RWPE2 (cell line): ENCODE results near the gene FOSL1.

ENCODE experiments used
- ATAC-seq: fragments of 200-7000 bp; cut with Tn5 transposase; 3 replicates; pipeline ENCODE4 v1.9.1; 2021; ENCODE audit warnings: low read depth
- DNase-seq: peaks from one replicate; pipeline ENCODE4 v3.0.0-alpha.2; 2020; ENCODE audit warnings: low spot score
- H3K27ac ChIP-seq: fragments of 450-650 bp; 2 replicates; pipeline ENCODE4 v1.5.1; 2017; ENCODE audit warnings: mild to moderate bottlenecking; ENCODE audit not compliant: poor library complexity, severe bottlenecking
- H3K27me3 ChIP-seq: fragments of 250-450 bp; sonication (Bioruptor Pico); 2 replicates; pipeline ENCODE4 v1.5.1; 2021; ENCODE audit warnings: mild to moderate bottlenecking, moderate library complexity; ENCODE audit not compliant: insufficient read depth, poor library complexity, severe bottlenecking
- H3K36me3 ChIP-seq: fragments of 250-450 bp; sonication (Bioruptor Pico); 2 replicates; pipeline ENCODE4 v1.5.1; 2020; ENCODE audit warnings: low read depth, mild to moderate bottlenecking, moderate library complexity
- H3K4me1 ChIP-seq: fragments of 250-450 bp; sonication (Bioruptor Pico); 2 replicates; pipeline ENCODE4 v1.5.1; 2021; ENCODE audit warnings: mild to moderate bottlenecking, moderate library complexity; ENCODE audit not compliant: insufficient read depth, poor library complexity, severe bottlenecking
- H3K4me3 ChIP-seq: fragments of 250-450 bp; sonication (Bioruptor Pico); 2 replicates; pipeline ENCODE4 v1.5.1; 2021; ENCODE audit warnings: mild to moderate bottlenecking, moderate library complexity; ENCODE audit not compliant: severe bottlenecking
- H3K9me3 ChIP-seq: fragments of 250-450 bp; sonication (Bioruptor Pico); 2 replicates; pipeline ENCODE4 v1.5.1; 2021; ENCODE audit warnings: mild to moderate bottlenecking, moderate library complexity; ENCODE audit not compliant: severe bottlenecking
- TF ChIP-seq, protein P1 (sequence below): fragments of 450-650 bp; IDR thresholded peaks from one replicate; pipeline ENCODE4 v1.5.1; 2017; ENCODE audit warnings: mild to moderate bottlenecking, moderate library complexity; ENCODE audit not compliant: poor library complexity, severe bottlenecking

FOSL1 gene

DNA sequence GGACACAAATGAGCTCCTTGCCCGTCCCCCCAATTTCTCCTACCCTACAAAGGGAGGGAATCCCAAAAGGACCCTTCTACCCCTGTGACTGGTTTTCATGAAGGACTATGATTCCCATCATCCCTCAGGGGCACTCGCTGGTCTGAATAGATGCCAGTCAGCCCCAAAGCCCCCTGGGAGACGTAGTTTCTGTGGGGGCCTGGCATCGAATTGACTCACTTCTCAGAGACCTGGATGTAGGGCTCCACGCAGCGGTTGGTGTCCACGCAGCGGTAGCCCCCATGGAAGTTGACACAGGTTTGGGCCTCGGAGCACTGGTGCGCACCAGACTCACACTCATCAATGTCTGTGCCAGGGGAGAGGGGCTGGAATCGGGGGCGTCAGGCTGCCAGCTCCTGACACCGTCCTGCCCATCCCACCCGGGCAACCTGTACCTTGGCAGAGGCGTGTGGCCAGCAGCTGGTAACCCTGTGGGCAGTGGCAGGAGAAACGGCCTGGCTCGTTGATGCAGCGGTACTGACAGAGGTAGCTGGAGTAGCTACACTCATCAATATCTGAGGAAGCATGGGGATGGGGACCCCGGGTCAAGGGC, 32.0 kb downstream of the FOSL1 start:
- Histone ChIP-seq H3K27ac (no peak overlapping the region), H3K9me3 (no peaks in the 10 kb centered on the region), H3K4me3 (no peak overlapping the region), H3K27me3 (no peaks in the 10 kb centered on the region), H3K4me1 (no peaks in the 10 kb centered on the region), H3K36me3 (peaks cover 49% of the 10 kb centered on the region)
- ATAC-seq, result no peak
- TF ChIP-seq, protein P1, sequence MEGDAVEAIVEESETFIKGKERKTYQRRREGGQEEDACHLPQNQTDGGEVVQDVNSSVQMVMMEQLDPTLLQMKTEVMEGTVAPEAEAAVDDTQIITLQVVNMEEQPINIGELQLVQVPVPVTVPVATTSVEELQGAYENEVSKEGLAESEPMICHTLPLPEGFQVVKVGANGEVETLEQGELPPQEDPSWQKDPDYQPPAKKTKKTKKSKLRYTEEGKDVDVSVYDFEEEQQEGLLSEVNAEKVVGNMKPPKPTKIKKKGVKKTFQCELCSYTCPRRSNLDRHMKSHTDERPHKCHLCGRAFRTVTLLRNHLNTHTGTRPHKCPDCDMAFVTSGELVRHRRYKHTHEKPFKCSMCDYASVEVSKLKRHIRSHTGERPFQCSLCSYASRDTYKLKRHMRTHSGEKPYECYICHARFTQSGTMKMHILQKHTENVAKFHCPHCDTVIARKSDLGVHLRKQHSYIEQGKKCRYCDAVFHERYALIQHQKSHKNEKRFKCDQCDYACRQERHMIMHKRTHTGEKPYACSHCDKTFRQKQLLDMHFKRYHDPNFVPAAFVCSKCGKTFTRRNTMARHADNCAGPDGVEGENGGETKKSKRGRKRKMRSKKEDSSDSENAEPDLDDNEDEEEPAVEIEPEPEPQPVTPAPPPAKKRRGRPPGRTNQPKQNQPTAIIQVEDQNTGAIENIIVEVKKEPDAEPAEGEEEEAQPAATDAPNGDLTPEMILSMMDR, result no peak
- DNase-seq, result no peak

DNA sequence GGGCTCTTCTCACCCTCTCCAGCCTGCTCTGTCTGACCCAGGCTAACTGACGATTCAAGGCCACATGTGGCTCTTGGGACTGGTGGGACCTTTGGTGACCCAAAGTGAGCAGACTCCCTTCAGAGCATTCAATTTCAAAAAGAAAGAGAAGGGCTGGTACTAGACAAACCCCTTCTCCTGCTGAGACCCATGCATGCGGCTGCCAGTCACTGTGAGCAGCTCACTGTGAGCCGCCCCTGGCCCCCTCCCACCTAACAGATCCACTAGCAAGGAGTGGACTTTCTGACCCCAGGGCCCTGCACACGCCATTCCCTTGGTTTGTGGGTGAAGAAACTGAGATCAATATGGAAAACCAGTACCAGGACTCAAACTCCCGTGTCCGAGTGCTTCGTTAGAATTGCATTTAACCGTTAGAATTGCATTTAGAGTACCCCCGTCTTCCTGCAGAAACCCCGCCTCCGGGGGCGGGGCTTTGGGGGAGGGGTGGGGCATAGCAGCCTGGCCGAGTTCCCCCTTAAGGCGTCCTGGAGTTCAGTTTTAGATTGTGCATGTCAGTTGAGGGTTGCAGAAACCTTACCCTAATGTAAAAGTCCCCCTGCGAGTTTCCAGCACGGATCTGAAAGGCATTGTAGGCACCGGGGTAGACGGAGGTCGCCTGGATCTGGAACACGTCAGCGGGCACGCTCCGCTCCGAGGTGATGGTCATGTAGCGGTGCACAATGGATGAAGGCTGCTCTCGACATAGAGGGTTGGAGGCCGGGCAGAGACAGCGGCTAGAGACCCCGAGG, 32.7 kb downstream of the FOSL1 start:
- no peaks in the 10 kb centered on the region for H3K9me3 ChIP-seq
- ATAC-seq, result no peak; the same call in 2 of the 3 replicates
- H3K27ac ChIP-seq, result no peak overlapping the region
- H3K27me3 ChIP-seq, result no peaks in the 10 kb centered on the region
- no peaks in the 10 kb centered on the region for H3K4me1 ChIP-seq
- H3K4me3 ChIP-seq, result no peak overlapping the region
- TF ChIP-seq, protein P1, result no peak
- peaks cover 56% of the 10 kb centered on the region for H3K36me3 ChIP-seq
- no peak for DNase-seq

DNA sequence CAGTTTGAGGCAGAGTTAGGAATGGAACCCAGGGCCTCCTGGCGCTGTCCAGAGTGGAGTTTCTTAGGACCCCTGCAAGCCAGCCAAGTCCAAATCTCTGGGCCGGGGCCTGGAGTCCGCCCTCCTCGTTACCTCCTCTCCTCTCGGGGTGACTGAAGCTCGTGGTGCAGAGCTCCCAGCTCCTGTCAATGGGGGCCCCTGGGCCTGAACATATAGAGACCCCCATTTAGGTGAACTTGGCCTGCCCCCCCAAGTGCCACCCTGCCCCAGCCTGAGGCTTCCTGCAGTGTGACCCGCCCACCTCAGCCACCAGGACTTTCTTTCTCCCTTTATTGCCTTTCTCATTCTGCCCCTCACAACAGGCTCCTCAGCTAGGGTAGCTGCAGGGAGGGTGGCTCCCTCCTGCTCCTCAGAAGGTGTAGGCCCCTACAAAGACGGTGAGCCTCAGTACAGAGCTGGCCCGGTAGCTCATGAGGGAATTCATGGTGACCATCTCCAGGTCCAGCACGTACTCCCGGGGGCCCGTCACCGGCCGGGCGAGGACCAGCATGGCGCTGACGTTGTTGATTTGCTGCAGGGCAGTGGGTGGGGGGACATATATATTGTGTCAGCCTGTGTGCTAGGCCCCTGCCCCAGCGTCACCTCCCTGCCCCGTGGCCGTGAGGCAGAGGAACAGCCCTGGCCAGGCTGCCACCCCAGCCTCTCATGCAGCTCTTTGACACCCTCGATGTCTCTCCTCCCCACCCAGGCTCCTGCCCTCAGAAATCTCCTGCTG, 33.5 kb downstream of the FOSL1 start:
- Histone ChIP-seq H3K4me3 (no peak overlapping the region), H3K27me3 (no peaks in the 10 kb centered on the region), H3K4me1 (no peaks in the 10 kb centered on the region), H3K9me3 (no peaks in the 10 kb centered on the region), H3K27ac (no peak overlapping the region), H3K36me3 (peaks cover 64% of the 10 kb centered on the region)
- ATAC-seq (no peak), DNase-seq (no peak)
- TF ChIP-seq, protein P1, result no peak

DNA sequence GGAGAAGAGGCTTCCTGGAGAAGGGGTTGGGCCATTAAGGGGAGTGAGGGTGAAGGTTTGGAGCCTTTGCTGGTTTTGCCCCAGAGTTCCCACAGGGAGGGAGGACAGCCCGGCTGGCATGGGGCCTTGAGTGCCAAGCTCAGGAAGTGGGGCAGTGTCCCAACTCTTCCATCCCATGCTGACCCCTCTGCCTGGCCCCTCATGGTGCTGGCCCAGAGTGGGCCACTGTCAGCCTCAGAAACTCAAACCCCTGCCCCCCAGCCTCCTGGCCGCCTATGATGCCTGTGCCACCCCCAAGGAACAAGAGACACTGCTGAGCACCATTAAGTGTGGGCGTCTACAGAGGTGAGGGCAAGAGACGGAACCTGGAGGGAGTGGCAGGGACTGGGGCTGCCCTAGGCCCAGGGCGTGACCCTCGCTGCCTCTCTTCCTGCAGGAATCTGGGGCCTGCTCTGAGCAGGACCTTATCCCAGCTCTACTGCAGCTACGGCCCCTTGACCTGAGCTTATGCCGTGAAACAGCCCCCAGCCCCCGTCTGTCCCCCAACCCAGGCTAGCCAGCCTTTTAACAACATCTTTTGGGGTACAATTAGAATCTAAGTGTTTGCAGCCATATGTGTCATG, 34.5 kb downstream of the FOSL1 start:
- no peaks in the 10 kb centered on the region for H3K9me3 ChIP-seq
- H3K27ac ChIP-seq, result no peak overlapping the region
- no peaks in the 10 kb centered on the region for H3K27me3 ChIP-seq
- H3K36me3 ChIP-seq, result peaks cover 69% of the 10 kb centered on the region
- DNase-seq (no peak), ATAC-seq (no peak)
- TF ChIP-seq, protein P1, result no peak
- no peaks in the 10 kb centered on the region for H3K4me1 ChIP-seq
- H3K4me3 ChIP-seq, result no peak overlapping the region
